Ovary (tissue), 9 donors: ENCODE measurements around the gene TEX50. TPM values are rescaled to one million over a fixed set of nuclear protein-coding genes. Genes with fewer than 3 reads are reported as not detected.

Experiments used
- DNase-seq, 5 donors: peaks; one replicate each; pipeline ENCODE4 v3.0.0-alpha.2; 2019 to 2020
- H3K27ac ChIP-seq, 2 donors: fragments of 200-600 bp; one replicate each; pipeline versions ENCODE4 v1.5.1 to v1.8.0; 2019 to 2022
- H3K27me3 ChIP-seq: fragments of 200-600 bp; one replicate; pipeline ENCODE4 v1.8.0; 2022
- H3K36me3 ChIP-seq: fragments of 200-600 bp; sonication (generic); one replicate; pipeline ENCODE4 v1.5.1; 2019
- H3K4me1 ChIP-seq: one replicate; pipeline ENCODE4 v1.8.1; 2013; ENCODE audit warnings: mild to moderate bottlenecking, moderate library complexity; ENCODE audit not compliant: insufficient read depth
- H3K4me3 ChIP-seq: fragments of 200-600 bp; sonication (generic); one replicate; pipeline ENCODE4 v1.5.1; 2017
- H3K9me3 ChIP-seq, 2 donors: fragments of 200-600 bp in 1 of 2; sonication (generic) in 1 of 2; one replicate each; pipeline versions ENCODE4 v1.5.1 to v1.8.1; 2013 to 2019; ENCODE audit warnings: mild to moderate bottlenecking in 1 of 2, moderate library complexity in 1 of 2
- EP300 ChIP-seq: sonication (generic); formaldehyde crosslinking; IDR thresholded peaks from one replicate; pipeline ENCODE4 v1.6.1; 2017; ENCODE audit warnings: antibody characterized with exemption
- POLR2A ChIP-seq: fragments of 450-650 bp; IDR thresholded peaks from one replicate; pipeline ENCODE4 v1.6.1; 2017; ENCODE audit warnings: antibody characterized with exemption, mild to moderate bottlenecking, moderate library complexity
- WGBS, 3 donors: extraction: QIAGEN DNeasy Blood & Tissue Kit in 1 of 3; methylation state at CpG; one replicate each; pipeline versions ENCODE4 v1.1.5 to v1.1.7; 2013 to 2017; 5-methylcytosine and 5-hydroxymethylcytosine counted together
- intact Hi-C, 4 donors: fragments of 100-400 bp; cut with DNase I; formaldehyde crosslinking; loops; one replicate each; pipeline versions ENCODE4 v1.11.0 to v1.15.1; 2022 to 2023
- polyA plus RNA-seq, 2 donors: library from polyadenylated mRNA; stranded (reverse); fragments of 200-250 nt in 1 of 2; fragments of 350-450 nt in 1 of 2; fragmentation: Illumina TruSeq in 1 of 2; extraction: RNeasy Lipid Tissue Mini Kit (QIAGEN cat#74804) in 1 of 2; gene quantifications; one replicate each; pipeline ENCODE4 v1.2.3, GENCODE V29; 2013 to 2014
- total RNA-seq, 7 donors: library from RNA; depleted of rRNA in 2 of 7; stranded (reverse); fragments of >200 nt in 2 of 7; fragmentation: NEBNext Ultra II Directional in 3 of 7; extraction: Animal tissue kit (Norgen Biotek cat#: 25700) in 3 of 7; gene quantifications; one replicate each; pipeline versions ENCODE4 v1.1.0 to v1.2.4, GENCODE V29; 2016 to 2023
- TF ChIP-seq, protein P1 (sequence below), 3 donors: fragments of 450-650 bp in 2 of 3; fragments of 200-600 bp in 1 of 3; IDR thresholded peaks; one replicate each; pipeline versions ENCODE4 v1.5.1 to v1.8.0; 2016 to 2022; ENCODE audit warnings: antibody characterized with exemption in 3 of 3, mild to moderate bottlenecking in 1 of 3
- donor health status: DM: no; HTN: no; CAD: no; lungs with moderate emphysema.
- donor health status: DM: no; HTN: no; CAD: no.
- donor health status: Bipolar disorder and iron deficiency.
- donor health status: DM: yes; HTN: yes; CAD: no.
- donor health status: DM: no; HTN: no; CAD: no.
- donor health status: DM: yes; HTN: yes; CAD: no.

TEX50 gene
- total and polyA plus RNA-seq, 9 donors = not detected

GRCh38 chr1:173646656-173647055, 11.5 kb downstream of the TEX50 start:
- H3K36me3 ChIP-seq = no peaks in the 10 kb centered on the region
- H3K27ac ChIP-seq = no peak overlapping the region
- no peaks in the 10 kb centered on the region for H3K9me3 ChIP-seq
- DNase-seq = no peak
- no peaks in the 10 kb centered on the region for H3K4me1 ChIP-seq
- intact Hi-C loops = no loop called here
- 77 to 81% (median 81%) methylated on average over 3 of the region's 3 CpGs for WGBS, 3 donors
- no peaks in the 10 kb centered on the region for H3K27me3 ChIP-seq
- no peak overlapping the region for H3K4me3 ChIP-seq
- TF ChIP-seq, protein P1, sequence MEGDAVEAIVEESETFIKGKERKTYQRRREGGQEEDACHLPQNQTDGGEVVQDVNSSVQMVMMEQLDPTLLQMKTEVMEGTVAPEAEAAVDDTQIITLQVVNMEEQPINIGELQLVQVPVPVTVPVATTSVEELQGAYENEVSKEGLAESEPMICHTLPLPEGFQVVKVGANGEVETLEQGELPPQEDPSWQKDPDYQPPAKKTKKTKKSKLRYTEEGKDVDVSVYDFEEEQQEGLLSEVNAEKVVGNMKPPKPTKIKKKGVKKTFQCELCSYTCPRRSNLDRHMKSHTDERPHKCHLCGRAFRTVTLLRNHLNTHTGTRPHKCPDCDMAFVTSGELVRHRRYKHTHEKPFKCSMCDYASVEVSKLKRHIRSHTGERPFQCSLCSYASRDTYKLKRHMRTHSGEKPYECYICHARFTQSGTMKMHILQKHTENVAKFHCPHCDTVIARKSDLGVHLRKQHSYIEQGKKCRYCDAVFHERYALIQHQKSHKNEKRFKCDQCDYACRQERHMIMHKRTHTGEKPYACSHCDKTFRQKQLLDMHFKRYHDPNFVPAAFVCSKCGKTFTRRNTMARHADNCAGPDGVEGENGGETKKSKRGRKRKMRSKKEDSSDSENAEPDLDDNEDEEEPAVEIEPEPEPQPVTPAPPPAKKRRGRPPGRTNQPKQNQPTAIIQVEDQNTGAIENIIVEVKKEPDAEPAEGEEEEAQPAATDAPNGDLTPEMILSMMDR (IDR thresholded peaks at IDR 0.05) = no peak
- TF ChIP-seq POLR2A = no peak
- no peak for TF ChIP-seq EP300

- H3K4me3 ChIP-seq = no peak overlapping the region
- DNase-seq = no peak
- H3K27ac ChIP-seq = no peak overlapping the region
- no peaks in the 10 kb centered on the region for H3K4me1 ChIP-seq
- no peaks in the 10 kb centered on the region for H3K36me3 ChIP-seq
- intact Hi-C loops = no loop called here
- no peak for TF ChIP-seq POLR2A
- no peak for TF ChIP-seq EP300
- TF ChIP-seq, protein P1 (IDR thresholded peaks at IDR 0.05) = no peak
- no peaks in the 10 kb centered on the region for H3K9me3 ChIP-seq
- no peaks in the 10 kb centered on the region for H3K27me3 ChIP-seq
Observed at GRCh38 chr1:173648880-173649605, 13.9 kb downstream of the TEX50 start.

GRCh38 chr1:173660306-173660705, 25.2 kb downstream of the TEX50 start:
- intact Hi-C loops = no loop called here

GRCh38 chr1:173661271-173661670, 26.1 kb downstream of the TEX50 start:
- intact Hi-C loops = no loop called here
- Histone ChIP-seq H3K27me3 (no peaks in the 10 kb centered on the region), H3K4me1 (no peaks in the 10 kb centered on the region), H3K27ac (no peak overlapping the region), H3K9me3 (no peaks in the 10 kb centered on the region), H3K36me3 (no peaks in the 10 kb centered on the region), H3K4me3 (no peak overlapping the region)
- TF ChIP-seq, protein P1 (IDR thresholded peaks at IDR 0.05) = no peak
- no peak for TF ChIP-seq POLR2A
- TF ChIP-seq EP300 = no peak
- DNase-seq = no peak
- 90 to 95% (median 93%) methylated on average over 1 of the region's 1 CpG for WGBS, 3 donors

More at GRCh38 chr1:173660306-173660705, 25.2 kb downstream of the TEX50 start:
- no peak overlapping the region for H3K27ac ChIP-seq
- H3K27me3 ChIP-seq = no peaks in the 10 kb centered on the region
- 89 to 94% (median 92%) methylated on average over 2 of the region's 2 CpGs for WGBS, 3 donors
- no peaks in the 10 kb centered on the region for H3K36me3 ChIP-seq
- H3K4me3 ChIP-seq = no peak overlapping the region
- no peak for DNase-seq
- TF ChIP-seq EP300 (no peak), POLR2A (no peak)
- TF ChIP-seq, protein P1 (IDR thresholded peaks at IDR 0.05) = no peak
- H3K4me1 ChIP-seq = no peaks in the 10 kb centered on the region
- H3K9me3 ChIP-seq = peaks cover 0 to 4% of the 10 kb centered on the region in 2 donors
